Limb (tissue), 2 donors: ENCODE results near the gene ZBTB7C.

Source experiments
- DNase-seq, 2 donors: peaks; one replicate each; pipeline ENCODE4 v3.0.0-alpha.2; 2016; ENCODE audit errors: extremely low spot score in 2 of 2

Gene ZBTB7C

DNA sequence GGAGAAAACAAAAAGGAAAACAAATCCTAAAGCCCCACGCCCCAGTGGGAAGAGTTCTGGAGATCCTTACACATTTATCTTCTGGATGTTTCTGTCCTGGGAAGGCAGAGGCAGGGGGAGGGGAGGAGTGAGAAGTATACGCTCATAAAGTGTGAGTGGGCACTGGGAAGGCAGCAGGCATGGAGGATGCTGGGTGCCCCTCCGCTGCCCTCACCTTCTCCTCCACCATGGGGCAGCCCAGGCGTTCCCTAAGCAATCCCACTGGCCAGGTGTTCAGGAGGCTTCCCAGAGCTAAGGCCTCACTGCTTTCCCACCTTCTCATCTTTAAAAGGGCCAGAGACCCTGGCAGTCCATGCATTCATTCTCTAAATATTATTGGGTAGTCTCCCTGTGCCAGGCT lies 366.8 kb downstream of the ZBTB7C start:
- DNase-seq = no peak

GRCh38 chr18:48040457-48041110 lies 368.6 kb downstream of the ZBTB7C start:
- DNase-seq = no peak

DNA sequence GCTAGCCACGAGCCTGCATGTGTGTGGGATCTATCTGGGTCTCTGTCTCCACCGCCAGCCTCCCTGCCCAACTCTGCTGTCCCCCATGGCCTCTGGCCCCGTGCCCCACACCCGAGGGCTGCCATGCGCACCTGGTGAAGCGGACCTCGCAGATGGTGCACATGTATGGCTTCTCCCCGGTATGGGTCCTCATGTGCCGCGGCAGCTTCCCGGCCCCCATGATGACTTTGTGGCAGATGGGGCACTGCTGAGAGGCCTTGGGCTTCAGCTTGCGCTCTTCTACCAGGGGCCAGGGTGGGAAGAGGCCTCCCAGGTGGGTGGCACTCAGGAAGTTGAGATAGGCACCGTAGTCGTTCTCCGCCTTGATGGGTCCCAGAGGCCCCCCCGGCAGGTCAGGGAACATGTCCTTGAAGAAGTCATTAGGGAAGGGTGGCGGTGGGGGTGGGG lies 369.4 kb downstream of the ZBTB7C start:
- no peak for DNase-seq

GRCh38 chr18:48038636-48039035 lies 370.5 kb downstream of the ZBTB7C start:
- no peak for DNase-seq

- peak in 1 of 2 donors; percentile 37 for DNase-seq
Measured at GRCh38 chr18:48037481-48038271, 371.5 kb downstream of the ZBTB7C start.

- DNase-seq = peak in 1 of 2 donors; percentile 29
Measured at GRCh38 chr18:48036641-48037421, 372.4 kb downstream of the ZBTB7C start.

DNA sequence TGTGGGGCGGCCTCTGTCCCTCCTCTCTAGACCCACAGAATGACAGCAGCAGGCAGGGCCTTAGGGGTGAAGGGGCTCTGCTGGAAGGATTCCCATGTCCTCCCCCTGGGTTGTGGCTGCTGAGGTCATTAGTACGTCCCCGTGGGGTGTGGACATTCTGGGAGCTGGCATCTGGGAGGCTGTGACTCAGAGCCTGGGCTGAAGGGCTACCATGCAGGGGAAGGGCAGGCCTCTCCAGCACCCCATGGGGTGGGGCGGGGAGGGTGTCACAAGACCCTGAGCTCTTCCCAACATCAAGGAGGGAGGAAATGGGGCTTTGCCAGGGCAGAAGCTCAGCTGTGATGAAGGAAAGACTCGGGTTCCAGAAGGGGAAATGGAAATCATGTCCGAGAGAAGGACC lies 373.0 kb downstream of the ZBTB7C start:
- no peak for DNase-seq

- DNase-seq = peak in 1 of 2 donors; percentile 22
Measured at GRCh38 chr18:48035556-48035860, 373.7 kb downstream of the ZBTB7C start.

DNA sequence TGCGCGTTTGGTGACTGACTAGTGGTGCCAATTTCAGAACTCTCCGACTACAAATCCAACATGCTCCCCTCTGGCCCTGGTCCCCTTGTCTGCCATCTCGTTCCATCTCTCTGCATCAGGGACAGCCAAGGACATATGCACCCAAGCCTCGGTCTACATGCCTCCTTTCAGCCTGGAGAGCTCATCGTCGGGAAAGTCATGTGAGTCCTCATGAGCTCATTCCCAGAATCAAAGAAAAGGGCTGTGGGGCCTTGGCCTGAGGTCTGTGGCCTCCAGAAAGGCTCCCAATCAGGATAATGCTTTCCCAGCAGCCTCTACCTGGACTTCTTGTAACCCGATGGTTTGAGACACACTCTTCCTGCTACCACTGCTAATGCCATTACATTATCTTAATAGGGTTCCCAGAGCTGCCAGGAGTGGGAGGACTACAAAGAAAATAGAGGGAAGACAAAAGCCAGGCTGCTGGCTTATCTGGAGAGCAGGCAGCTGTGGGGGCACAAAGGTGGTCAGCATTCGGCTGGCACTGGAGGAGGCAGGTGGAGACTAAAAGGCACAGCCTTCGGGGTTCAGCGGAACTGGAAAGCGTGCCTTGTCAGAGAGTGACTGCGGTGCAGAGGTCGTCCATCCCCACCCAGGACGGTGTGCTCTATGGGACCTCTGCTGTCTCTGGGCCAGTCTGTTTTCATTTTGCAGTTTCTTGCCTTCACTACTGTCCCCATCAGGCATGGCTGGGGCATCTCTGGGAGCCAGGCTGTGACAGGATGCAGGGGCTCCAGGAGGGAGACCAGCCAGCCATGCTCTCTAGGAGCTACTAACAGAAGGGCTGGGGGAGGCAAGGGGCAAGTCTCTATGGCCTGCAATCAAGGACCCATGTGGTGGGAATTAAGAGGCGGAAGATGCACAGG lies 374.3 kb downstream of the ZBTB7C start:
- peak in 1 of 2 donors; percentile 14 for DNase-seq

GRCh38 chr18:48033790-48034650 lies 375.2 kb downstream of the ZBTB7C start:
- peak in 1 of 2 donors; percentile 11 for DNase-seq

DNA sequence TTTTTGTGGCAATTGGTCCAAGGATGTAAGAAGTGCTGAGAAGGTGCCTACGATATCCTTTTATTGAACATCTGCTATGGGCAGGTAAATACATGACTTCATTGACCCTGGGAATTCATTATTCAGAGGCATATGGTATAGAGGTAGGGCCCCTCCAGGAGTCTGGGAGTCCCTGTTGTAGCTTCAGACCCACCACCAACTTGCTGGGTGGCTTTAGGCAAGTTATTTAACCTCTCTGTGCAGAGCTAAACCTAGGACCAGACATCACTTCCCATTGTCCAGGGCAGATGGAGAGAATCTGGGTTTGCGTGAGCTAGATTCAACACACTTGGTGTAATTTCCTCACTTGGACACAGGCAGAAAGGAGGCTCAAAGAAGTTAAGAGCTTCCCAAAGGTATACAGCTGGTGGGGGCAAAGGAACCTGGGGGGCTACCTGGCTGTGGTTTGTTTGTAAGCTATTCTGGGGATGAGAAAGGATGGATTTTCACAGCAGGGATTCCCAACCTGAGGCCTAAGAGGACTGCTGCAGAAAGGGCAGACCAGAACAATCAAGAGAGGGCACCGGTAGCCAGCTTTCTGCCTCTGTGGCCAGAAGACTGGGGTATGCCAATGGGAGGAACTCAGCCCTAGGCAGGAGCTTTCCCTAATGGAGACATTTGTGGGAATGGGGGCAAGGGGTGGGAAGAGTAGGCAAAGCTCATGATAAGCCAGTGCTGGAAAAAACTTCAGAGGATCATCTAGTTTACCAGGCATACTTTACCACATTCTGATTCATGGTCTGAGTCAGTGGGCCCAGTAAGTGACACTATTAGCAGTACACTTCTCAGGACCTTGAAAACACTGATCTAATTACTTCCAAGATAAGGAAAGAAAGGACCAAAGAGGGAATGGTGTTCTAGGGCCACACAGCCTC lies 376.1 kb downstream of the ZBTB7C start:
- DNase-seq = peak in 1 of 2 donors; percentile 12

DNA sequence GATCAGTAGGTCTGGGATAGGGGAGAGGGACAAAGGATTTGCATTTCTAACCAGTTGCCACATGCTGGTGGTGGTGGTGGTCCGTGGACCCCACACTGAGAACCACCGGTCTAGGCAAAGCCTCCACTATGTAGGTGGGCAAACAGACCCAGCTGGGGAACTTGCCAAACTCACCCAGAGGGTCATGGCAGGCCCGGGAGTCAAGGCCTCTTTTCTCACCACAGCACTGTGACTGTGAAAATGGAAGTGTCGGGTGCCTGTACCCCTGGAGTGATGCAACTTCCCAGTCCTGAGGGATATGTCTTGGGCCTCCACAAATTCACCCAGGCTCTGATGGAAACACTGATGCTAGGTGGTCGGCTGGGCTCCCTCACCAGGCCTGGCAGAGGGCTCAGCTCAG lies 377.5 kb downstream of the ZBTB7C start:
- DNase-seq = no peak

DNA sequence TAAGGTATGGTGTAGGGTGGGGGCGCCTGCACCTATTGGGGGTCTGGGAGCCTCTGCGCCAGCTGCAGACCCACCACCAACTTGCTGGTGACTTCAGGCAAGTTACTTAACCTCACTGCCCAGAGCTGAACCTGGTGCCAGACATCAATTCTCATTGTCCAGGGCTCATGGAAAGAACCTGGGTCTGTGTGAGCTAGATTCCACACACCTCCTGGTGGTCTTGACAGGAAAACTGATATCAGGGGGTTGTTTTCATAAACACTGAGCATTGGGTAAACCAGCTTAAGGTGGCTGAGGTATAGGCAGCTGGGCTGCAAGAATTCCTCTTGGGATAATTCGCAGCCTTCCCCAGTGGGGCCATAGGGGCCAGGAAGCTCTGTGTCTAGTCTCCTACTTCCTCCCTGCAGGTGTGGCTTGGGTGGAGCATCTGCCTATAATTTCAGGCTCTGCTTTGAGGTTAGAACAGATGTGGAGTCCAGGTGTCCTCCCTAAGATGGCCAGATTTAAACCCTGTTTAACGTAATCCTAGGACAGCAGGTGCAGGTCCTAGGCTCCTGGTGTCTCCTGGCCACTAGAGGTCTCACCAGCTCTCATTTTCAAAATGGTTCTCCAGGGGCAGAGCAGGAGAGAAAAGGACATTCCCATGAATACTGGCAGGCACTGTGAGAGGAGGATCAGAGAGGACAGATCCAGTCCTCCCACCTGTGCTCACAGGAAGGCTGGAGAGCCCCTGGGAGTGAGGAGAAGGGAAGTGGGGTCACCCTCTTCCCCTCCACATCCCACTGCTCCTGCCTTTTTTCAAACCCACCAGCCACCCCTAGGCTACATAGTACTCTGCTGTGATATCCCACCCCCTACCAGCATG lies 378.3 kb downstream of the ZBTB7C start:
- DNase-seq = peak; percentile 69 to 82

GRCh38 chr18:48029296-48029986 lies 379.7 kb downstream of the ZBTB7C start:
- no peak for DNase-seq

DNA sequence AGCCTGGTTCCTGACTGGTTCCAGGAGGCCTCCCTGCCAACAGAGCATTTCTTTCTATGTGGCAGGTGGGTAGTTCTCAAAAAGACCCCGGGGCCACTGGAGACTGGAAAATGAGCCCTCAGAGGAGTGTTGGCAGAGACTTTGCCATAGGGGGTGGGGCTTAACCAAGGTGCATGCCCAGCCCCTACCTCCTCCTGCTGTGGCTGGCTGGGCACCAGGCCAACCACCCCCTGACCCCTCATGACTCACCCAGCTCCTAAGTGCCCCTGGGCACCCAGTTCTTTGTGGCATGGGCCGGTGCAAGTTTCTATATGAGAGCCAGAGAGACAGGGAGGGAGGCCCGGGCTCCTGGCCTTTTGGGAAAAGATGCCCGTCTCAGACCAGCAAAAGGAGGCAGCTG lies 380.5 kb downstream of the ZBTB7C start:
- no peak for DNase-seq

DNA sequence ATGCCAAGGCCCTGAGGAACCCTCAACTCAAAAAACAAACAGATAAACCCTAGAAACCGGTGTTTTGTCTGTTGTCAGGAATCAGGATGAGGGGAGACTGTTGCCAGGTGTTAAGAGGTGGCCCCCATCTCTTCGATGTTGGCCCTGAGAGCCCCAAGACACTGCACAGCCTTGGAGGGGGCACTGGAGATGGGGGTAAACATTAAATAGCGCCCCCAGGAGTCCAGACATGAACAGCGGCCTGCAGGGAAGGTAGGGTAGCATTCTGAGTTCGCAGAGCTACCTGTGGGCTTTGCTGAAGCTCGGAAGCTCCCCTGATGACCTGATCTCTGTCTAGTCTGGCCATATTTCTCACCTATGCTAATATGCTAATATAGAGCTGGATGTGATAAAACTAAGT lies 381.1 kb downstream of the ZBTB7C start:
- DNase-seq = no peak

DNA sequence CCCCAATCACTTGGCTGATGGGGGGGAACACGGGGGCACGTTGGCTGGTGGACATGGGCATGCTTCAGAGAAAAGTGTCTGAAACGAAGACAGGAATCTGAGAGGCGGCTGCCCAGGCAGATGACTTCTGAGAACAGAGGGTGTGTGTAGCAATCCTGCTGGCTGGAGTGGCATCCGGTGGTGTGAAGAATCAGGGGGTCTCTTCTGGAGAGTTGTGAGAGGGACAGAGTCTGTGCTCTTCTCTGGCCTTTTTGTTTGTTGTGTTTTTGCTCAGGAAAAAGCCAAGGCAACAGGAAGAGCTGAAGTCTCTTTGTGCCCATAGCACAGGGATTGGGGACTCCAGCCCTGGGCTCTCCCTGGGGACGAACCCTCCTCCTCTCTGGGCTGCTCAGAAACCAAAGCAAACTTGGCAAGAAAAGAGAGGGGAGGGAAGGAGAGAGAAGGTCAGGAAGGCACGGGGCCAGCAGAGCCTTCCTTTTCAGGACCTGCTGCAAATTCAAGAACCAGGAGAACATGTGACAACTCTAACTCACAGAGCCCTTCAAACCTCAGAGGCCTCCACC lies 381.7 kb downstream of the ZBTB7C start:
- no peak for DNase-seq
